Natural killer cell (primary cell): Measurements from ENCODE around the gene SPOCK1. TPM values are rescaled to one million over a fixed set of nuclear protein-coding genes. Genes with fewer than 3 reads are reported as not detected.

Source experiments
- ATAC-seq, 3 donors: fragments of 150-1000 bp in 2 of 3; fragments of 200-7000 bp in 1 of 3; cut with Tn5 transposase; 1 replicate in 1 of 3; 2 replicates in 2 of 3; pipeline ENCODE4 v1.10.0; 2021; ENCODE audit warnings: mild to moderate bottlenecking in 2 of 3, moderate library complexity in 2 of 3
- DNase-seq, 2 donors: peaks; one replicate each; pipeline versions ENCODE4 v3.0.0 to v3.0.0-alpha.2; 2013 to 2021; ENCODE audit warnings: mixed read lengths in 1 of 2
- H3K27ac ChIP-seq: one replicate; pipeline ENCODE4 v1.5.1; 2013; ENCODE audit warnings: mild to moderate bottlenecking, low read length
- H3K27me3 ChIP-seq: one replicate; pipeline ENCODE4 v1.6.1; 2013; ENCODE audit warnings: low read length; ENCODE audit not compliant: control insufficient read depth, insufficient read depth
- H3K36me3 ChIP-seq: one replicate; pipeline ENCODE4 v1.6.1; 2013; ENCODE audit warnings: low read length; ENCODE audit not compliant: control insufficient read depth, insufficient read depth
- H3K4me1 ChIP-seq: one replicate; pipeline ENCODE4 v1.6.1; 2013; ENCODE audit warnings: low read length; ENCODE audit not compliant: control insufficient read depth, insufficient read depth
- H3K4me3 ChIP-seq: one replicate; pipeline ENCODE4 v1.5.1; 2013; ENCODE audit warnings: low read length
- H3K9me3 ChIP-seq: one replicate; pipeline ENCODE4 v1.6.1; 2013; ENCODE audit warnings: low read length; ENCODE audit not compliant: control insufficient read depth, insufficient read depth
- H3K27ac Mint-ChIP-seq, 2 donors: one replicate each; pipeline ENCODE4 v1.8.0; 2022; ENCODE audit warnings: mild to moderate bottlenecking in 2 of 2, mixed read lengths in 2 of 2, moderate library complexity in 1 of 2
- H3K27me3 Mint-ChIP-seq, 2 donors: one replicate each; pipeline ENCODE4 v1.8.0; 2022; ENCODE audit warnings: low read depth in 2 of 2, mixed read lengths in 2 of 2
- H3K36me3 Mint-ChIP-seq: one replicate; pipeline ENCODE4 v1.8.0; 2022; ENCODE audit warnings: mixed read lengths
- H3K4me1 Mint-ChIP-seq, 2 donors: one replicate each; pipeline ENCODE4 v1.8.0; 2022; ENCODE audit warnings: mixed read lengths in 2 of 2
- H3K4me3 Mint-ChIP-seq: one replicate; pipeline ENCODE4 v1.8.0; 2022; ENCODE audit warnings: mild to moderate bottlenecking, moderate library complexity, mixed read lengths
- H3K9me3 Mint-ChIP-seq, 2 donors: one replicate each; pipeline ENCODE4 v1.8.0; 2022; ENCODE audit warnings: mixed read lengths in 2 of 2
- WGBS: methylation state at CpG from one replicate; pipeline ENCODE4 v1.1.7; 2013; ENCODE audit warnings: missing lambda C conversion rate; ENCODE audit not compliant: insufficient coverage; 5-methylcytosine and 5-hydroxymethylcytosine counted together
- intact Hi-C: fragments of 100-400 bp; cut with micrococcal nuclease; formaldehyde crosslinking; loops from one replicate; pipeline ENCODE4 v1.14.2; 2022
- total RNA-seq, 4 donors: library from RNA; stranded (reverse); fragments of 120-200 nt in 1 of 4; gene quantifications; one replicate each; pipeline versions ENCODE4 v1.2.3 to v1.2.4, GENCODE V29; 2013 to 2022
- TF ChIP-seq, protein P1 (sequence below): fragments of 200-600 bp; IDR thresholded peaks from one replicate; pipeline ENCODE4 v1.8.0; 2022; ENCODE audit warnings: antibody characterized with exemption

SPOCK1 gene
- total RNA-seq, 3 donors from 2014 or later (not counting 1 experiment from before 2014, with no cell fraction given): 0.09 to 1.6 (median 0.61) TPM

DNA sequence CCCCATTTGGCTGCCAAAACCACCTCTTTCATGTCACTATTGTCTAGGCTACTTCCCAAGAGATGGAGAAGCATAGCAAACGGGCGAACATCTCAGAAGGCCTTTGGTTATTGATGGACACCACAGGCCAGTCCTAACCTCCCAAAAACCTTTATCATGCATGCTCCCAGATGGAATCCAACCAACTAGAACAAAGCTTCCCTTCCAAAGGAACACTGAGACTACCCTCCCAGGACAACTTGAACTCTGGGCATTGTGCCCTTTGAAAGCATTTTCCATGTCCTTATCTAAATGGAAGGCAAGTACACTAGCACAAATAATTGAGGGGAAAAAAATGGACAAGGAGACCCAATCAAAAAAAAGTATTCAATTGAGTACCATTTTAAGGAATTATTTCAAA, 65.6 kb downstream of the SPOCK1 start:
- no peaks in the 10 kb centered on the region for H3K27me3 Mint-ChIP-seq
- TF ChIP-seq, protein P1, sequence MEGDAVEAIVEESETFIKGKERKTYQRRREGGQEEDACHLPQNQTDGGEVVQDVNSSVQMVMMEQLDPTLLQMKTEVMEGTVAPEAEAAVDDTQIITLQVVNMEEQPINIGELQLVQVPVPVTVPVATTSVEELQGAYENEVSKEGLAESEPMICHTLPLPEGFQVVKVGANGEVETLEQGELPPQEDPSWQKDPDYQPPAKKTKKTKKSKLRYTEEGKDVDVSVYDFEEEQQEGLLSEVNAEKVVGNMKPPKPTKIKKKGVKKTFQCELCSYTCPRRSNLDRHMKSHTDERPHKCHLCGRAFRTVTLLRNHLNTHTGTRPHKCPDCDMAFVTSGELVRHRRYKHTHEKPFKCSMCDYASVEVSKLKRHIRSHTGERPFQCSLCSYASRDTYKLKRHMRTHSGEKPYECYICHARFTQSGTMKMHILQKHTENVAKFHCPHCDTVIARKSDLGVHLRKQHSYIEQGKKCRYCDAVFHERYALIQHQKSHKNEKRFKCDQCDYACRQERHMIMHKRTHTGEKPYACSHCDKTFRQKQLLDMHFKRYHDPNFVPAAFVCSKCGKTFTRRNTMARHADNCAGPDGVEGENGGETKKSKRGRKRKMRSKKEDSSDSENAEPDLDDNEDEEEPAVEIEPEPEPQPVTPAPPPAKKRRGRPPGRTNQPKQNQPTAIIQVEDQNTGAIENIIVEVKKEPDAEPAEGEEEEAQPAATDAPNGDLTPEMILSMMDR: no peak
- no peaks in the 10 kb centered on the region for H3K4me1 ChIP-seq
- WGBS: 91% methylated on average over 2 of the region's 2 CpGs
- intact Hi-C loops: no loop called here
- no peak overlapping the region for H3K27ac ChIP-seq
- DNase-seq: no peak
- no peaks in the 10 kb centered on the region for H3K9me3 Mint-ChIP-seq
- no peaks in the 10 kb centered on the region for H3K4me1 Mint-ChIP-seq
- no peak overlapping the region for H3K4me3 ChIP-seq
- no peaks in the 10 kb centered on the region for H3K27me3 ChIP-seq
- no peak overlapping the region for H3K4me3 Mint-ChIP-seq
- no peaks in the 10 kb centered on the region for H3K36me3 Mint-ChIP-seq
- no peaks in the 10 kb centered on the region for H3K9me3 ChIP-seq
- H3K36me3 ChIP-seq: no peaks in the 10 kb centered on the region
- ATAC-seq: no peak
- H3K27ac Mint-ChIP-seq: no peak overlapping the region

DNA sequence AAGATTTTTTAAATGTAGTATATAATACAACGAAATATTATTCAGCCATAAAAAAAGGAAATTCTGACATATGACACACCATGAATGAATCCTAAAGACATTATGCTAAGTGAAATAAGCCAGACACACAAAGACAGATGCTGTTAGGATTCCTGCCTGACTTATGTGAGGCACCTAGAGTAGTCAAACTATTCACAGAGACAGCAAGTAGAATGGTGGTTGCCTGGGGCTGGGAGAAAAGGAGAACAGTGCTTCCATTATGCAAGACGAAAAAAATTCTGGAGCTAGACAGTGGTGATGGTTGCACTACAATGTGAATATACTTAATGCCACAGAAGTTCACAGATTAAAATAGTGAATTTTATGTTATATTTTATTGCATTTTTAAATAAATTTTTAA, 66.8 kb downstream of the SPOCK1 start:
- Mint-ChIP-seq H3K4me3 (no peak overlapping the region), H3K36me3 (no peaks in the 10 kb centered on the region), H3K4me1 (no peaks in the 10 kb centered on the region), H3K9me3 (no peaks in the 10 kb centered on the region), H3K27me3 (no peaks in the 10 kb centered on the region), H3K27ac (no peak overlapping the region)
- Histone ChIP-seq H3K36me3 (no peaks in the 10 kb centered on the region), H3K4me1 (no peaks in the 10 kb centered on the region), H3K4me3 (no peak overlapping the region), H3K27me3 (no peaks in the 10 kb centered on the region), H3K9me3 (no peaks in the 10 kb centered on the region), H3K27ac (no peak overlapping the region)
- intact Hi-C loops: no loop called here
- ATAC-seq (no peak), DNase-seq (no peak)
- WGBS: 83% methylated on average over 1 of the region's 2 CpGs
- TF ChIP-seq, protein P1: no peak

DNA sequence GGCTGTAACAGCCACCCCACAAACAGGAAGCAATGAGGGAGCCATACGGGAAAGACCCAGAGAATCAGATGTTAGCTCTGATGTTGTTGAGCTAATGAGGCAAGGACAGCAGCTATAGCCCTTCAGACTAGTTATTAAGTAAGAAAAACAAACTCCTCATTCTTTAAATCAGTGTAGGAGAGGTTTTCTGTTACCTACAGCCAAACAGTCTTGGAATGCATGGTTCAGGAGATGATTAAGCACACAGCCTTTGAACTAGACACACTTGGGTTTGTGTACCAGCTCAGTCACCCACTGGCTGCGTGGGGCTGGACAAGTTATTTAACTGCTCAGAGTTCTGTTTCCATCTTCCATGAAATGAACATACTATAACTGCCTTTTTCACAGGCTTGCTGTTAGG, 68.1 kb downstream of the SPOCK1 start:
- 0% methylated on average over 1 of the region's 2 CpGs for WGBS
- no peak for DNase-seq
- H3K27me3 ChIP-seq: no peaks in the 10 kb centered on the region
- H3K36me3 ChIP-seq: no peaks in the 10 kb centered on the region
- TF ChIP-seq, protein P1: no peak
- intact Hi-C loops: no loop called here
- no peak overlapping the region for H3K4me3 ChIP-seq
- H3K27ac ChIP-seq: no peak overlapping the region
- Mint-ChIP-seq H3K9me3 (no peaks in the 10 kb centered on the region), H3K36me3 (no peaks in the 10 kb centered on the region), H3K4me1 (no peaks in the 10 kb centered on the region), H3K27ac (no peak overlapping the region), H3K4me3 (no peak overlapping the region), H3K27me3 (no peaks in the 10 kb centered on the region)
- ATAC-seq: no peak
- peaks cover 2% of the 10 kb centered on the region for H3K9me3 ChIP-seq
- H3K4me1 ChIP-seq: no peaks in the 10 kb centered on the region

DNA sequence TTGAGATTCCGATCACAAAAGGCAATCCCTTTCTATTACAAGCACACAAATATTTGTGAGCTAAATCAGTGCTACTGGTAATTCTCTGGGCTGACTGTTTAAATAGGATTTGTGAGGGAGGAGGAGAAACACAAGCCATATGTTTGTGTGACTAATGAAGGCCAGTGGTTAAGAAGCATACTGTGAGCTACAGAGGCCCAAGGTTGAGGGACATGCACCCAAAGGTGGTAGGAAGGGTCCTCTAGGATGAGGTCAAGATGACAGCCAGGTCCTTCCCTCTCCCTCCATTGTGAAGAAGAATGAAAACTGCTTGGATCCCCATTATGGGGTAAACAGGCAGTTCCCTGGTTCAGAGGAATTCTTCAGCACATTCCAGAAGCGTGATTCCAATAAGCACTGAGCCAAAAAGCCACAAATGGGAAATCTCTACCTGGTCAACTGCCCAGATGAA, 83.9 kb downstream of the SPOCK1 start:
- H3K4me3 Mint-ChIP-seq: no peak overlapping the region
- DNase-seq (no peak), ATAC-seq (no peak)
- H3K27me3 Mint-ChIP-seq: peaks cover 0 to 2% of the 10 kb centered on the region in 2 donors
- H3K9me3 Mint-ChIP-seq: peaks cover 2 to 6% of the 10 kb centered on the region in 2 donors
- Histone ChIP-seq H3K36me3 (no peaks in the 10 kb centered on the region), H3K9me3 (no peaks in the 10 kb centered on the region), H3K27ac (no peak overlapping the region), H3K4me3 (no peak overlapping the region), H3K27me3 (no peaks in the 10 kb centered on the region), H3K4me1 (no peaks in the 10 kb centered on the region)
- no peaks in the 10 kb centered on the region for H3K4me1 Mint-ChIP-seq
- TF ChIP-seq, protein P1: no peak
- H3K36me3 Mint-ChIP-seq: no peaks in the 10 kb centered on the region
- no peak overlapping the region for H3K27ac Mint-ChIP-seq
- WGBS: 71% methylated on average over 1 of the region's 2 CpGs
- intact Hi-C loops: no loop called here
